ENCODE results near the gene ABCB10. TPM values are rescaled to one million over a fixed set of nuclear protein-coding genes. Genes with fewer than 3 reads are reported as not detected.

ABCB10 gene
- total RNA-seq, 1 experiment from 2014 or later, result 13.8 TPM

DNA sequence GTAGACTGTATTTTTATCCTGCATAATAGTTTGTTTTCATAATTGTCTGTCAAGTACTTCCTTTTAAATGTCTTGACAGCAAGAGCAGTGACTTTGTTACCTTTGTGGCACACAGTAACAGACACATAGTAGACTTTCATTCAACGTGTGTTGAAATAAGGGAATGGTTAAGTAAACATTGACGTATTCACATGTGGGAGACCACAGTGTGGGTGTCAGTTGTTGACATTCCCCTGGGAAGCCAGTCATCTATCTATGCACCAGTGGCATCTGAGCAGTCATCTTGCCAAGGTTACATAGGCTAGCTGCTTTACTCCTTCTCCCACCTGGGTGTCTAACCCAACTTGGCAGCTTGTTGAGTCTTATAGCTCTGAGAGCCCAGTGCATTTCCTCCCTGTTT is 48.9 kb downstream of the ABCB10 start:
- Histone ChIP-seq H4K5ac (ENCODE audit: insufficient read length, low read depth, low read length) (no peak overlapping the region), H3K4me2 (ENCODE audit: insufficient read depth, insufficient read length, low read length) (no peak overlapping the region), H2BK15ac (ENCODE audit: low read depth, low read length) (no peak overlapping the region), H3K4ac (ENCODE audit: low read depth, low read length) (no peak overlapping the region), H3K27me3 (ENCODE audit: insufficient read depth, low read length) (no peaks in the 10 kb centered on the region), H3K79me1 (ENCODE audit: insufficient read depth, low read depth, low read length, poor library complexity, severe bottlenecking) (no peaks in the 10 kb centered on the region), H2BK12ac (ENCODE audit: insufficient read length, low read depth, low read length) (no peak overlapping the region), H2AK5ac (ENCODE audit: insufficient read length, low read length) (no peak overlapping the region), H3K18ac (ENCODE audit: insufficient read length, low read depth, low read length) (no peak overlapping the region), H3K4me1 (ENCODE audit: insufficient read depth, low read length) (peaks cover 2% of the 10 kb centered on the region; the same call in 1 of the 2 replicates), H3K56ac (ENCODE audit: insufficient read length, low read depth, low read length) (no peak overlapping the region), H4K20me1 (ENCODE audit: control insufficient read depth, insufficient read depth, insufficient read length) (no peaks in the 10 kb centered on the region), H2BK120ac (ENCODE audit: low read depth, low read length, poor library complexity, severe bottlenecking) (no peak overlapping the region), H2BK5ac (ENCODE audit: insufficient read length, low read length) (no peak overlapping the region), H3K27ac (ENCODE audit: insufficient read length, low read depth, low read length) (no peak overlapping the region), H4K8ac (replicated peaks; ENCODE audit: insufficient read length, low read depth, low read length) (no peak overlapping the region), H3T11ph (ENCODE audit: low read length) (no peak overlapping the region), H3K9me3 (ENCODE audit: control insufficient read depth, low read depth, low read length) (no peaks in the 10 kb centered on the region), H3K23me2 (ENCODE audit: insufficient read length, low read depth, low read length, poor library complexity, severe bottlenecking) (peaks cover 3% of the 10 kb centered on the region), H3K23ac (ENCODE audit: insufficient read length, low read depth, low read length) (no peak overlapping the region), H2AFZ (ENCODE audit: low read length) (no peak overlapping the region), H3K14ac (ENCODE audit: insufficient read depth, low read length) (no peak overlapping the region), H4K91ac (ENCODE audit: insufficient read length, low read depth, low read length) (no peak overlapping the region), H3K9ac (ENCODE audit: extremely low read depth, insufficient read length, low read length) (no peak overlapping the region), H3K79me2 (ENCODE audit: insufficient read depth, low read length) (peaks cover 3% of the 10 kb centered on the region; the same call in 1 of the 2 replicates), H2BK20ac (ENCODE audit: low read depth, low read length, poor library complexity, severe bottlenecking) (no peak overlapping the region)
- DNase-seq, result no peak
- Mint-ChIP-seq H3K9me3 (no peaks in the 10 kb centered on the region; a peak in 2 of 5 replicates), H3K27me3 (ENCODE audit: low read depth) (no peaks in the 10 kb centered on the region; the same call in 1 of the 2 replicates), H3K4me3 (peak overlapping the region; percentile 89 to 93; a peak in 3 of 5 replicates), H3K4me1 (peaks cover 16 to 18% of the 10 kb centered on the region in 2 experiments), H3K27ac (no peak overlapping the region), H3K36me3 (ENCODE audit: insufficient read depth in 1 of 3, low read depth in 3 of 3) (peaks cover 0 to 5% (median 5%) of the 10 kb centered on the region in 3 experiments; a peak in 4 of 7 replicates)
- WGBS (ENCODE audit: extremely low coverage, insufficient read length, low lambda C conversion rate), result no CpG with 5 or more reads among the region's 2 CpGs
- no peak for TF ChIP-seq CTCF (conservative IDR thresholded peaks at IDR 0.05)

All from H9 (cell line).